HepG2 (cell line): ENCODE results near the gene PDE3B. TPM values are rescaled to one million over a fixed set of nuclear protein-coding genes. Genes with fewer than 3 reads are reported as not detected.
"Not testable (repeated sequence)": the region's sequence is repeated elsewhere in the genome, so short reads cannot be mapped to it uniquely, and the experiment has no call there.

Source experiments
- ATAC-seq: fragments of 200-7000 bp; cut with Tn5 transposase; 3 replicates; pipeline ENCODE4 v1.9.1; 2020; ENCODE audit warnings: mild to moderate bottlenecking, moderate library complexity
- BruUV-seq: library from RNA; stranded (reverse); fragments of 400-500 nt; replicated peaks from 2 replicates; lab custom pipeline; 2021; lab: Mats Ljungman, UMichigan
- CTCF ChIA-PET: fragments of 300-600 bp; formaldehyde crosslinking; extraction: SDS; loops from one replicate; lab custom pipeline; 2021; ENCODE audit warnings: low total read pairs, inconsistent platforms, low intra/inter-chr PET ratio; lab: Yijun Ruan, JAX
- POLR2A ChIA-PET: fragments of 350-600 bp; sonication (Branson Sonifier 250); formaldehyde crosslinking; loops from one replicate; lab custom pipeline; 2020; ENCODE audit warnings: antibody characterized with exemption, inconsistent platforms; lab: Yijun Ruan, JAX
- DNase-seq: peaks from one replicate; pipeline ENCODE4 v3.0.0-alpha.2; 2015; ENCODE audit warnings: low spot score
- FAIRE-seq: peaks from 3 replicates; lab custom pipeline; 2011; peaks lifted over from hg19 to GRCh38; lab: Jason Lieb, UNC
- H2AFZ ChIP-seq: one replicate; pipeline ENCODE4 v1.6.1; 2011; ENCODE audit warnings: low read length, inconsistent platforms
- H3K27ac ChIP-seq: fragments of 300-600 bp; 3 replicates; pipeline ENCODE4 v1.8.0; 2011; ENCODE audit warnings: mixed run types, mild to moderate bottlenecking, mixed read lengths, low read length, inconsistent platforms; ENCODE audit not compliant: insufficient read depth; ENCODE audit errors: extremely low read length
- H3K27me3 ChIP-seq, 2 experiments: fragments of 200-600 bp in 1 of 2; 2 replicates in 1 of 2; 3 replicates in 1 of 2; pipeline versions ENCODE4 v1.6.0 to v1.8.0; 2011; ENCODE audit warnings: low read length in 2 of 2, mild to moderate bottlenecking in 2 of 2, moderate library complexity in 2 of 2, inconsistent platforms in 1 of 2; ENCODE audit not compliant: insufficient read depth in 2 of 2, control insufficient read depth in 1 of 2
- H3K36me3 ChIP-seq, 2 experiments: fragments of 200-600 bp in 1 of 2; replicated peaks in 1 of 2; 2 replicates in 1 of 2; 3 replicates in 1 of 2; pipeline versions ENCODE4 v1.5.1 to v1.8.0; 2011; ENCODE audit warnings: low read length in 2 of 2, inconsistent platforms in 1 of 2; ENCODE audit not compliant: insufficient read depth in 2 of 2, control insufficient read depth in 1 of 2
- H3K4me1 ChIP-seq: 2 replicates; pipeline ENCODE4 v1.5.1; 2012; ENCODE audit warnings: low read length, inconsistent platforms; ENCODE audit not compliant: insufficient read depth
- H3K4me2 ChIP-seq: 2 replicates; pipeline ENCODE4 v1.6.0; 2011; ENCODE audit warnings: low read depth, low read length, inconsistent platforms
- H3K4me3 ChIP-seq, 3 experiments: fragments of 200-600 bp in 1 of 3; sonication (generic), shearing (Covaris generic) in 1 of 3; replicated peaks in 1 of 3; 2 replicates each; pipeline ENCODE4 v1.5.1; 2011 to 2016; ENCODE audit warnings: low read length in 3 of 3, inconsistent platforms in 2 of 3, low read depth in 2 of 3, mild to moderate bottlenecking in 2 of 3, control low read depth in 1 of 3, mixed read lengths in 1 of 3; ENCODE audit not compliant: insufficient read depth in 1 of 3
- H3K79me2 ChIP-seq: one replicate; pipeline ENCODE4 v1.6.1; 2011; ENCODE audit warnings: low read length, inconsistent platforms; ENCODE audit not compliant: insufficient read depth
- H3K9ac ChIP-seq: 2 replicates; pipeline ENCODE4 v1.6.0; 2011; ENCODE audit warnings: mild to moderate bottlenecking, low read depth, low read length, inconsistent platforms; ENCODE audit not compliant: insufficient read depth
- H3K9me3 ChIP-seq: 2 replicates; pipeline ENCODE4 v1.5.1; 2012; ENCODE audit warnings: mild to moderate bottlenecking, low read length
- H4K20me1 ChIP-seq: 2 replicates; pipeline ENCODE4 v1.6.0; 2011; ENCODE audit warnings: inconsistent platforms, mild to moderate bottlenecking, low read length, moderate library complexity; ENCODE audit not compliant: insufficient read depth
- BCL6 ChIP-seq: IDR thresholded peaks from 2 replicates; pipeline ENCODE4 v1.6.1; 2016; ENCODE audit warnings: missing genetic modification reagents, missing compliant biosample characterization
- ELF3 ChIP-seq: IDR thresholded peaks from 2 replicates; pipeline ENCODE4 v1.6.1; 2016; ENCODE audit warnings: missing genetic modification reagents, missing compliant biosample characterization
- FOXA1 ChIP-seq, 2 experiments: fragments of 450-650 bp in 1 of 2; sonication (generic) in 1 of 2; formaldehyde crosslinking in 1 of 2; IDR thresholded peaks; 2 replicates each; pipeline versions ENCODE4 v1.4.0 to v1.6.1; 2016 to 2020; ENCODE audit warnings: missing genetic modification reagents in 1 of 2
- FOXA3 ChIP-seq: IDR thresholded peaks from 2 replicates; pipeline ENCODE4 v1.6.1; 2016; ENCODE audit warnings: missing genetic modification reagents, missing compliant biosample characterization
- HHEX ChIP-seq: IDR thresholded peaks from 2 replicates; pipeline ENCODE4 v1.6.1; 2016; ENCODE audit warnings: control low read depth
- NKX3-1 ChIP-seq: sonication (generic); formaldehyde crosslinking; IDR thresholded peaks from 2 replicates; pipeline ENCODE4 v1.5.0; 2020; ENCODE audit warnings: missing genetic modification reagents
- ONECUT2 ChIP-seq: sonication (generic); formaldehyde crosslinking; IDR thresholded peaks from 2 replicates; pipeline ENCODE4 v1.4.0; 2020; ENCODE audit warnings: missing genetic modification reagents
- SOX13 ChIP-seq, 3 experiments: fragments of 450-650 bp in 1 of 3; sonication (generic) in 1 of 3; formaldehyde crosslinking in 1 of 3; IDR thresholded peaks in 2 of 3; conservative IDR thresholded peaks in 1 of 3; 2 replicates each; pipeline versions ENCODE4 v1.5.0 to v1.6.1; 2016 to 2020; ENCODE audit warnings: antibody characterized with exemption in 1 of 3, mild to moderate bottlenecking in 1 of 3, missing compliant biosample characterization in 1 of 3, missing genetic modification reagents in 1 of 3, moderate library complexity in 1 of 3
- SOX5 ChIP-seq: IDR thresholded peaks from 2 replicates; pipeline ENCODE4 v1.6.1; 2016; ENCODE audit warnings: borderline replicate concordance
- TBX3 ChIP-seq: fragments of 450-650 bp; IDR thresholded peaks from 2 replicates; pipeline ENCODE4 v1.6.1; 2017; ENCODE audit warnings: antibody characterized with exemption, mild to moderate bottlenecking, inconsistent platforms, borderline replicate concordance
- TCF7 ChIP-seq: sonication (generic); IDR thresholded peaks from 2 replicates; pipeline ENCODE4 v1.6.1; 2016; ENCODE audit warnings: antibody characterized with exemption, low read depth
- WGBS: methylation state at CpG from one replicate; pipeline ENCODE4 v1.1.6; 2017; ENCODE audit warnings: low lambda C conversion rate; 5-methylcytosine and 5-hydroxymethylcytosine counted together
- in situ Hi-C: cut with HindIII; loops from 2 replicates; pipeline ENCODE4 v1.10.0; 2017; ENCODE audit warnings: low pct_unique_long_range_greater_than_20kb; ENCODE audit not compliant: extremely low pct_ligation_motif_present
- intact Hi-C: fragments of 100-400 bp; cut with micrococcal nuclease; formaldehyde crosslinking; loops from one replicate; pipeline ENCODE4 v1.10.0; 2022; ENCODE audit not compliant: unreplicated experiment
- polyA plus RNA-seq, 8 experiments: library from polyadenylated mRNA; depleted of rRNA in 3 of 8; stranded (reverse) in 7 of 8; unstranded in 1 of 8; fragments of >200 nt; fragmentation: Illumina TruSeq in 4 of 8; extraction: Trizol in 4 of 8; gene quantifications; 2 replicates each; pipeline versions ENCODE4 v1.2.1 to v1.2.3, GENCODE V29; 2011 to 2016; ENCODE audit warnings: low read depth in 4 of 8, missing spikeins in 1 of 8, mixed read lengths in 1 of 8; ENCODE audit not compliant: insufficient read depth in 1 of 8
- total RNA-seq, 5 experiments: library from RNA; depleted of rRNA; stranded (reverse); fragments of >200 nt; fragmentation: Illumina TruSeq; extraction: Trizol; gene quantifications; 2 replicates each; pipeline ENCODE4 v1.2.3, GENCODE V29; 2016; ENCODE audit warnings: low read depth in 1 of 5
- TF ChIP-seq, protein P1 (sequence below): sonication (generic); formaldehyde crosslinking; IDR thresholded peaks from 2 replicates; pipeline ENCODE4 v1.4.0; 2020; ENCODE audit warnings: mild to moderate bottlenecking, missing genetic modification reagents, borderline replicate concordance

PDE3B gene
- total and polyA plus RNA-seq, 2 of the 13 experiments (the other 11 are each of a cell fraction or from before 2014, with no cell fraction given): 14.1 to 26.5 TPM

DNA sequence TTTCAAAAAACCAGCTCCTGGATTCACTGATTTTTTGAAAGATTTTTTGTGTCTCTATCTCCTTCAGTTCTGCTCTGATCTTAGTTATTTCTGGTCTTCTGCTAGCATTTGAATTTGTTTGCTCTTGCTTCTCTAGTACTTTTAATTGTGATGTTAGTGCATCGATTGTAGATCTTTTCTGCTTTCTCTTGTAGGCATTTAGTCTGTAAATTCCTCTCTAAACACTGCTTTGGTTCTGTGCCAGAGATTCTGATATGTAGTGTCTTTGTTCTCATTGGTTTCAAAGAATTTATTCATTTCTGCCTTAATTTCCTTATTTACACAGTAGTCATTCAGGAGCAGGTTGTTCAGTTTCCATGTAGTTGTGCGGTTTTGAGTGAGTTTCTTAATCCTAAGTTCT lies 96.9 kb downstream of the PDE3B start:
- Histone ChIP-seq H3K4me1 (peaks cover 35% of the 10 kb centered on the region), H3K4me2 (peak overlapping the region; percentile 34), H3K79me2 (peaks cover 36% of the 10 kb centered on the region), H3K27ac (peak overlapping the region; percentile 9)
- H3K4me3 ChIP-seq; H3K9ac ChIP-seq; H3K9me3 ChIP-seq; H4K20me1 ChIP-seq; H3K27me3 ChIP-seq; H3K36me3 ChIP-seq; in situ Hi-C loops; CTCF ChIA-PET; ATAC-seq; H2AFZ ChIP-seq; POLR2A ChIA-PET; BruUV-seq; FAIRE-seq; TF ChIP-seq FOXA1, SOX13 (IDR thresholded peaks at IDR 0.05): not testable (repeated sequence)
- intact Hi-C loops: loop anchor here (10.0 kb wide), 1 partner anchor 96 kb away; the partner anchor contains the start of gene PDE3B
- peak; percentile 52; the same call in 1 of the 2 replicates for TF ChIP-seq ELF3 (CRISPR knock-in tag)
- TF ChIP-seq TBX3: peak; percentile 24; the same call in 1 of the 2 replicates
- TF ChIP-seq FOXA1 (CRISPR knock-in tag; IDR thresholded peaks at IDR 0.05): 0 out of 2 replicates have a peak, but pooled peaks have one; percentile 18
- peak; percentile 68 for TF ChIP-seq BCL6 (CRISPR knock-in tag)
- peak; percentile 70 for TF ChIP-seq ONECUT2 (CRISPR knock-in tag)
- 0 out of 2 replicates have a peak, but pooled peaks have one; percentile 16 for TF ChIP-seq TCF7
- peak; percentile 78 for TF ChIP-seq HHEX (CRISPR knock-in tag)
- TF ChIP-seq SOX5 (CRISPR knock-in tag): 0 out of 2 replicates have a peak, but pooled peaks have one; percentile 22
- 0 out of 2 replicates have a peak, but pooled peaks have one; percentile 4 for TF ChIP-seq NKX3-1
- peak in 1 of 2 experiments; percentile 40; a peak in 1 of 4 replicates for TF ChIP-seq SOX13 (CRISPR knock-in tag; conservative IDR thresholded peaks at IDR 0.05 in 1 of 2, IDR thresholded peaks at IDR 0.05 in 1 of 2)
- TF ChIP-seq, protein P1, sequence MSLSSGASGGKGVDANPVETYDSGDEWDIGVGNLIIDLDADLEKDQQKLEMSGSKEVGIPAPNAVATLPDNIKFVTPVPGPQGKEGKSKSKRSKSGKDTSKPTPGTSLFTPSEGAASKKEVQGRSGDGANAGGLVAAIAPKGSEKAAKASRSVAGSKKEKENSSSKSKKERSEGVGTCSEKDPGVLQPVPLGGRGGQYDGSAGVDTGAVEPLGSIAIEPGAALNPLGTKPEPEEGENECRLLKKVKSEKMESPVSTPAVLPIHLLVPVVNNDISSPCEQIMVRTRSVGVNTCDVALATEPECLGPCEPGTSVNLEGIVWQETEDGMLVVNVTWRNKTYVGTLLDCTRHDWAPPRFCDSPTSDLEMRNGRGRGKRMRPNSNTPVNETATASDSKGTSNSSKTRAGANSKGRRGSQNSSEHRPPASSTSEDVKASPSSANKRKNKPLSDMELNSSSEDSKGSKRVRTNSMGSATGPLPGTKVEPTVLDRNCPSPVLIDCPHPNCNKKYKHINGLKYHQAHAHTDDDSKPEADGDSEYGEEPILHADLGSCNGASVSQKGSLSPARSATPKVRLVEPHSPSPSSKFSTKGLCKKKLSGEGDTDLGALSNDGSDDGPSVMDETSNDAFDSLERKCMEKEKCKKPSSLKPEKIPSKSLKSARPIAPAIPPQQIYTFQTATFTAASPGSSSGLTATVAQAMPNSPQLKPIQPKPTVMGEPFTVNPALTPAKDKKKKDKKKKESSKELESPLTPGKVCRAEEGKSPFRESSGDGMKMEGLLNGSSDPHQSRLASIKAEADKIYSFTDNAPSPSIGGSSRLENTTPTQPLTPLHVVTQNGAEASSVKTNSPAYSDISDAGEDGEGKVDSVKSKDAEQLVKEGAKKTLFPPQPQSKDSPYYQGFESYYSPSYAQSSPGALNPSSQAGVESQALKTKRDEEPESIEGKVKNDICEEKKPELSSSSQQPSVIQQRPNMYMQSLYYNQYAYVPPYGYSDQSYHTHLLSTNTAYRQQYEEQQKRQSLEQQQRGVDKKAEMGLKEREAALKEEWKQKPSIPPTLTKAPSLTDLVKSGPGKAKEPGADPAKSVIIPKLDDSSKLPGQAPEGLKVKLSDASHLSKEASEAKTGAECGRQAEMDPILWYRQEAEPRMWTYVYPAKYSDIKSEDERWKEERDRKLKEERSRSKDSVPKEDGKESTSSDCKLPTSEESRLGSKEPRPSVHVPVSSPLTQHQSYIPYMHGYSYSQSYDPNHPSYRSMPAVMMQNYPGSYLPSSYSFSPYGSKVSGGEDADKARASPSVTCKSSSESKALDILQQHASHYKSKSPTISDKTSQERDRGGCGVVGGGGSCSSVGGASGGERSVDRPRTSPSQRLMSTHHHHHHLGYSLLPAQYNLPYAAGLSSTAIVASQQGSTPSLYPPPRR (CRISPR knock-in tag): peak; percentile 49; the same call in 1 of the 2 replicates
- TF ChIP-seq FOXA3 (CRISPR knock-in tag): 0 out of 2 replicates have a peak, but pooled peaks have one; percentile 16
- DNase-seq: peak; percentile 73
- 5% methylated on average over 2 of the region's 2 CpGs for WGBS
